Left colon (tissue), 2 donors: ENCODE measurements around the gene PUM2. TPM values are rescaled to one million over a fixed set of nuclear protein-coding genes. Genes with fewer than 3 reads are reported as not detected.
A peak's percentile ranks its signal among the peaks of the same experiment; 100 is the strongest.

ENCODE experiments used
- ATAC-seq: fragments of 200-7000 bp; cut with Tn5 transposase; one replicate; pipeline ENCODE4 v1.9.1; 2020; ENCODE audit warnings: mild to moderate bottlenecking, moderate library complexity
- DNase-seq, 2 donors: peaks; one replicate each; pipeline ENCODE4 v3.0.0-alpha.2; 2020
- intact Hi-C, 2 donors: fragments of 100-400 bp; cut with DNase I in 1 of 2; cut with micrococcal nuclease in 1 of 2; formaldehyde crosslinking; loops; one replicate each; pipeline versions ENCODE4 v1.11.2 to v1.14.0; 2022; cut with DNase I, micrococcal nuclease
- total RNA-seq, 2 donors: library from RNA; stranded (reverse); fragmentation: NEBNext Ultra II Directional; extraction: Animal tissue kit (Norgen Biotek cat#: 25700); gene quantifications; one replicate each; pipeline ENCODE4 v1.2.1, GENCODE V29; 2021
- donor health status: DM: no; HTN: no; CAD: no.
- donor health status: DM: yes; HTN: yes; CAD: no.

The PUM2 gene
- total RNA-seq, 2 donors from 2014 or later, result 99.4 to 109 TPM

GRCh38 chr2:20225294-20226151 is 125.1 kb downstream of the PUM2 start:
- DNase-seq (peak; percentile 89 to 91), ATAC-seq (peak; percentile 81)
- intact Hi-C loops, result loop anchor here in 1 of 2 donors (10.0 kb wide), 1 partner anchor 91 kb away; no protein-coding TSS in a partner anchor

- intact Hi-C loops, result loop anchor here in 1 of 2 donors (10.0 kb wide), 1 partner anchor 90 kb away; no protein-coding TSS in a partner anchor
- ATAC-seq (peak; percentile 62), DNase-seq (peak; percentile 81 to 85)
Observed at GRCh38 chr2:20224716-20225293, 125.8 kb downstream of the PUM2 start, which contains the start of gene SDC1. TSS of gene SDC1 (minus strand) at chr2:20225130. CDS start at chr2:20224867, 263 bp downstream.

GRCh38 chr2:20224164-20224715 is 126.4 kb downstream of the PUM2 start:
- intact Hi-C loops, result loop anchor here in 1 of 2 donors (10.0 kb wide), 1 partner anchor 89 kb away; no protein-coding TSS in a partner anchor
- DNase-seq, result no peak
- peak; percentile 23 for ATAC-seq

- DNase-seq (peak in 1 of 2 donors; percentile 52), ATAC-seq (peak; percentile 14)
- intact Hi-C loops, result loop anchor here in 1 of 2 donors (10.0 kb wide), 1 partner anchor 89 kb away; no protein-coding TSS in a partner anchor
Observed at GRCh38 chr2:20223407-20224163, 127.1 kb downstream of the PUM2 start.

- DNase-seq (no peak), ATAC-seq (no peak)
- intact Hi-C loops, result loop anchor here in 1 of 2 donors (10.0 kb wide), 1 partner anchor 88 kb away; no protein-coding TSS in a partner anchor
Observed at GRCh38 chr2:20222769-20223406, 127.8 kb downstream of the PUM2 start.

GRCh38 chr2:20222014-20222768 is 128.5 kb downstream of the PUM2 start:
- ATAC-seq (no peak), DNase-seq (no peak)
- intact Hi-C loops, result loop anchor here in 1 of 2 donors (10.0 kb wide), 1 partner anchor 87 kb away; no protein-coding TSS in a partner anchor

GRCh38 chr2:20221555-20221973 is 129.1 kb downstream of the PUM2 start:
- intact Hi-C loops, result loop anchor here in 1 of 2 donors (10.0 kb wide), 1 partner anchor 87 kb away; no protein-coding TSS in a partner anchor
- ATAC-seq (no peak), DNase-seq (no peak)

GRCh38 chr2:20220806-20221554 is 129.7 kb downstream of the PUM2 start:
- DNase-seq (no peak), ATAC-seq (no peak)
- intact Hi-C loops, result loop anchor here in 1 of 2 donors (10.0 kb wide), 1 partner anchor 86 kb away; no protein-coding TSS in a partner anchor

GRCh38 chr2:20219763-20220380 is 130.8 kb downstream of the PUM2 start:
- DNase-seq (no peak), ATAC-seq (no peak)
- intact Hi-C loops, result loop anchor here in 1 of 2 donors (10.0 kb wide), 1 partner anchor 85 kb away; no protein-coding TSS in a partner anchor

- ATAC-seq (no peak), DNase-seq (no peak)
- intact Hi-C loops, result no loop called here
Observed at GRCh38 chr2:20218331-20219320, 132.0 kb downstream of the PUM2 start.

GRCh38 chr2:20217041-20217970 is 133.3 kb downstream of the PUM2 start:
- DNase-seq, result no peak
- ATAC-seq, result no peak
- intact Hi-C loops, result no loop called here

- DNase-seq (no peak), ATAC-seq (no peak)
- intact Hi-C loops, result no loop called here
Observed at GRCh38 chr2:20216130-20217025, 134.3 kb downstream of the PUM2 start.
